Nucleus accumbens (tissue), 56 donors: Measurements from ENCODE around the gene PSAPL1.
A peak's percentile ranks its signal among the peaks of the same experiment; 100 is the strongest.

Source experiments
- DNase-seq, 56 donors: peaks; one replicate each; lab custom pipeline; 2025; lab: John Stamatoyannopoulos, UW

PSAPL1 gene

DNA sequence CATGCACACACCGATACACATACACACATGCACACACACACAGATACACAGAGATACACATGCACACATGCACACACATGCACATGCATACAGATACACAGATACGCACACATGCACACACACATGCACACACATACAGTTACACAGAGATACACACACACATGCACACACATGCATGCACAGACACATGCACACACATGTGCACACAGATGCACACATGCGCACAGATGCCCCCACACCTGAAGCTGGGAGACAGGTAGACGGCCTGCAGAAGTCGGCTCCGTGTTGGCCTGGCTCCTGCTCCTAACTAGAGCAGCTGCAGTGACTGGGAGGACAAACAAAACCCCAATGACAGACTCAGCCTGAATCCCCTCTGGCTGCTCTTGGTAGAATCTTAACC lies 46.8 kb downstream of the PSAPL1 start:
- no peak for DNase-seq

DNA sequence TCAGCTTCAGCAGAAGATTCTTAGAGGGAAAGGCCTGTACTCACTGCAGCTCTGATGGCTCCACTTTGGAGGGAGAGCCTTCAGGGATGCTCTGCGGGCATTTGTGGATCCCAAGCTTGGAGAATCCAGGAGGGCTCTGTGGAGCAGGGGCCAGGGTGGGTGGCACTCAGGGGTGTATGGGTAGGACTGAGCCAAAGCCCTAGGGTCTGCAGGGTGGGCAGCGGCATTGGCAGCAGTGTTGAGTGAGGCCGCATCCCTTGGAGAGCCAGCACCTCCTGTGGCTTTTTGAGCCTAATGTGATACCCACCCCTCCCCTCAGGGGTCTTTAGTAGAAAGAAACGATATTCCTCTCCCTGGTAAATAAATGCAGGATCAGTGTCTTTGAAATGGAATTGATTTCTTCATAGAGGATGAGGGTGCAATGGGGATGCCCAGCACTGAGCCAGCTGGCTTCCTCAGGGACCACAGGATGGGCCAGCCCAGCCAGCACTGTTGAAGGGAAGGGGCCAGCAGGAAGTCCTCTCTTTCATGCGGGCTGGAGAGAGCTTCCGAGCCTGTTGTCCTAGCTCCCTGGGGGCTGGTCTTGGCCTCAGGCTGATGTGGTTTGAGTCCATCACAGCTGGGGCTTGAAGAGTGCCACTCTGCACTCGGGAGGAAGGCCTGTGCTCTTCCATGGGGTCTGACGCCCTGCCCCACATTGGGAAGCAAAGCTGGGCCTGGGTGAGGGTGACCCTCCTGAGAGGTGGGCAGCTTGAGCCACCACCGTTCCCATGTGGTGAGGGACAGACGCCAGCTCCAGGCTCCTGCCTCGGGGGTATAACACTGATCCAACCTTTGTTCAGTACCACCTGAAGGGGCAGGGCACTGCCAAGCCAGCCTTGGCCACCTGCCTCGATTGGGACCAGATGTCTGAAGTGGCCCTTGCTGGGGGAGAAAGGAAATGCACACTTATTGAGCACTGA lies 49.5 kb downstream of the PSAPL1 start:
- no peak for DNase-seq

GRCh38 chr4:7384003-7384928 lies 50.5 kb downstream of the PSAPL1 start:
- DNase-seq, result no peak

DNA sequence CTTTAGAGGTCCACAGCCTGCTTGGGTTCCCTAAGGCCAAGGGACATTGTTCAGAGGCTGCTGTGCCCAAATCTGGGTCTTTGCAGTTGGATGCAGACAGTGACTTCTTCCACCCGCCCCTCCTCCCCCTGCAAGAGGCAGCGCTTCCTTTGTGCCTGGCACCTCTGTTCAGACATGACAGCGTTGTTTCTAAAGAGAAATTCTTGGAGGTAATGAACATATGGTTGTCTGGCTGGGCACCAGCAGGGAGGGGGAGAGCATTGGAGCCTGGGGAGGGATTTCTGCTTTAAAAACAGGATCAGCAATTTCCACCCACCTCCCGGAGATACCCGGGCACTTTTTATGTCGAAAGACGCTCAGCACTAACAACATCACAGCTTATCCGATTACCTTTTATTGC lies 51.5 kb downstream of the PSAPL1 start:
- no peak for DNase-seq

DNA sequence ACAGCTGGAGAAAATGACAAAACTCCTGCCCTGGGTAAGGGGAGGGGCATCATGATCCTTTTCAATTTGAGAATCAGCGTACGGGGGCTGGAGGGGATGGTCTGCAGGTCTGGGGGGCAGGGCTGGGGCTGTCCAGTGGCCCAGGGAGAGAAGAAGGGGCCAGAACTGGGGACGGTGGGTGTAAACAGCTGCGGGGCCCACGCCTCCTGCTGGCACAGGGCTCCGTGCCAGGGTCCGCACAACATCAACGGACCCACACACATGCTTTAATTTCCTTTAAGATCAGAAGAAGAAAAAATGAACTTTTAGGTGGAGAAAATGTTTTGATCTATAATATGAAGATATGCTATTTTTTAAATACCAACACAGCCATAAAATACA lies 52.1 kb downstream of the PSAPL1 start:
- no peak for DNase-seq

- DNase-seq, result no peak
Observed at GRCh38 chr4:7381890-7382633, 52.7 kb downstream of the PSAPL1 start.

DNA sequence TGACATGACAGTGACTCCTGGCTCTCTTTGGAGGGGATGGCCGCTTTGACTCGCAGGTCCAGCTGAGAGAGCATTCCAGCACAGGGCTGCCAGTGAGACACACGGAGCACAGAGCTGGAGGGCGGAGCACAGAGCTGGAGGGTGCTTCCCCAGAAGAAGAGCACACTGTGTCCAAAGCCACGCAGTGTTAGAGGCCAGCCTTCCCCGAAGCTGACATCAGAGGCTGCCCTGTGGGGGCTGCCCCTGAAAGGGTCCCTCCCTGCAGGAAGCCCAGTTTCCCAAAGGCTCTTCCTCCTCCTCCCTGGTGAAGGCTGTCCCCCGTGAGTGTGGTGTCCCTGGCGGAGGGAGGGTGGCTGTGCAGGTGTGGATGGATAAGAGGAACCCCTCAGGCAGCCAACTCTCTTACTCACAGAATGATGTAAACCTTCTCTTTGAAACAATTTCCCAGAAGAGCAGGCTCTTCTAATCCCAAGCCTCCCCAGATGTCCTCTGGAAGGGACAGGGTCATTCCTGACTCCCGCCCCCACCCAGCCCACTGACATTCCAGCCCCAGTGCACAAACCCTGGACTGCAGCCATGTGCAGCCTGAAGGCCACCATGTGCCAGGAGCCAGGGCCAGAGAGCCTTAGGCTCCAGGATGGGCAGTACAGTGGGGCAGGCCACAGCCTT lies 53.4 kb downstream of the PSAPL1 start:
- peak in 5 of 56 donors; percentile 31 to 68 (median 36) for DNase-seq
